HCT116 (cell line): Measurements from ENCODE around the gene TRAF3. TPM values are rescaled to one million over a fixed set of nuclear protein-coding genes. Genes with fewer than 3 reads are reported as not detected.

Experiments
- ATAC-seq: fragments of 200-7000 bp; cut with Tn5 transposase; 2 replicates; pipeline ENCODE4 v1.9.1; 2020; ENCODE audit warnings: mild to moderate bottlenecking, moderate library complexity
- BruUV-seq: library from RNA; stranded (reverse); fragments of 400-500 nt; replicated peaks from 2 replicates; lab custom pipeline; 2021; lab: Mats Ljungman, UMichigan
- CTCF ChIA-PET: fragments of 300-600 bp; sonication (Branson Sonifier 250); formaldehyde crosslinking; loops from one replicate; lab custom pipeline; 2021; ENCODE audit warnings: antibody characterized with exemption; lab: Charles Lee
- POLR2A ChIA-PET: fragments of 300-600, 350-600 bp; sonication (Branson Sonifier 250); formaldehyde crosslinking; loops from one replicate; lab custom pipeline; 2021; ENCODE audit warnings: antibody characterized with exemption; lab: Charles Lee
- RAD21 ChIA-PET, 2 experiments: fragments of 300-600 bp; sonication (Branson Sonifier 250); formaldehyde crosslinking; loops; one replicate each; lab custom pipeline; 2023; ENCODE audit warnings: low total read pairs in 2 of 2; ENCODE audit not compliant: uncharacterized antibody in 2 of 2, unreplicated experiment in 2 of 2, low non-redundant PET in 1 of 2; lab: Charles Lee
- DNase-seq: peaks from one replicate; pipeline ENCODE4 v3.0.0-alpha.2; 2010; ENCODE audit warnings: low read depth, low spot score
- H2AFZ ChIP-seq: fragments of 200-600 bp; shearing (Covaris generic), sonication (generic); 2 replicates; pipeline ENCODE4 v1.6.1; 2017; ENCODE audit warnings: low read depth, mixed run types, mixed read lengths, antibody characterized with exemption, low read length; ENCODE audit not compliant: poor library complexity, severe bottlenecking
- H3K27ac ChIP-seq: 2 replicates; pipeline ENCODE4 v1.5.1; 2012; ENCODE audit warnings: low read depth, low read length
- H3K27me3 ChIP-seq: fragments of 200-600 bp; sonication (generic); 2 replicates; pipeline ENCODE4 v1.6.1; 2016; ENCODE audit warnings: mixed run types, low read length, mixed read lengths; ENCODE audit not compliant: insufficient read depth
- H3K36me3 ChIP-seq, 2 experiments: fragments of 200-500 bp in 1 of 2; fragments of 200-600 bp in 1 of 2; sonication (Bioruptor generic) in 1 of 2; sonication (generic) in 1 of 2; 2 replicates each; pipeline versions ENCODE4 v1.5.1 to v1.6.1; 2014 to 2016; ENCODE audit warnings: low read length in 2 of 2, inconsistent platforms in 1 of 2, mixed read lengths in 1 of 2, mixed run types in 1 of 2; ENCODE audit not compliant: insufficient read depth in 2 of 2, control insufficient read depth in 1 of 2
- H3K4me1 ChIP-seq, 2 experiments: fragments of 200-600 bp in 1 of 2; sonication (generic) in 1 of 2; 2 replicates each; pipeline versions ENCODE4 v1.5.1 to v1.6.1; 2012 to 2017; ENCODE audit warnings: low read length in 2 of 2, inconsistent platforms in 1 of 2, mild to moderate bottlenecking in 1 of 2, mixed read lengths in 1 of 2, mixed run types in 1 of 2, moderate library complexity in 1 of 2; ENCODE audit not compliant: insufficient read depth in 2 of 2, control insufficient read depth in 1 of 2
- H3K4me2 ChIP-seq: fragments of 200-600 bp; sonication (generic); 2 replicates; pipeline ENCODE4 v1.6.1; 2017; ENCODE audit warnings: mixed run types, low read length, mixed read lengths
- H3K4me3 ChIP-seq, 2 experiments: fragments of 200-600 bp in 1 of 2; sonication (generic) in 1 of 2; replicated peaks in 1 of 2; 2 replicates each; pipeline ENCODE4 v1.5.1; 2011 to 2016; ENCODE audit warnings: low read length in 2 of 2, control low read depth in 1 of 2, low read depth in 1 of 2, mild to moderate bottlenecking in 1 of 2, mixed read lengths in 1 of 2, mixed run types in 1 of 2
- H3K79me2 ChIP-seq: fragments of 200-600 bp; sonication (generic); 2 replicates; pipeline ENCODE4 v1.6.1; 2017; ENCODE audit warnings: mild to moderate bottlenecking, mixed run types, low read length, moderate library complexity, mixed read lengths; ENCODE audit not compliant: insufficient read depth
- H3K9ac ChIP-seq: fragments of 200-600 bp; sonication (generic); 2 replicates; pipeline ENCODE4 v1.6.1; 2016; ENCODE audit warnings: low read length, mixed read lengths
- H3K9me2 ChIP-seq: fragments of 200-600 bp; sonication (generic), shearing (Covaris generic); 2 replicates; pipeline ENCODE4 v1.6.1; 2017; ENCODE audit warnings: mixed run types, mild to moderate bottlenecking, moderate library complexity; ENCODE audit not compliant: insufficient read depth
- H3K9me3 ChIP-seq, 2 experiments: fragments of 200-500 bp in 1 of 2; fragments of 200-600 bp in 1 of 2; sonication (Bioruptor generic) in 1 of 2; sonication (generic) in 1 of 2; 2 replicates each; pipeline ENCODE4 v1.6.1; 2014 to 2017; ENCODE audit warnings: low read length in 2 of 2, mixed read lengths in 2 of 2, inconsistent platforms in 1 of 2, low read depth in 1 of 2, mild to moderate bottlenecking in 1 of 2, mixed run types in 1 of 2, moderate library complexity in 1 of 2; ENCODE audit not compliant: control insufficient read depth in 1 of 2, insufficient read depth in 1 of 2
- H4K20me1 ChIP-seq: fragments of 200-600 bp; sonication (generic), shearing (Covaris generic); 2 replicates; pipeline ENCODE4 v1.6.1; 2017; ENCODE audit warnings: mixed run types, mild to moderate bottlenecking, moderate library complexity; ENCODE audit not compliant: insufficient read depth
- CBX3 ChIP-seq: IDR thresholded peaks from 2 replicates; pipeline ENCODE4 v1.6.1; 2012; ENCODE audit warnings: low read depth
- EGR1 ChIP-seq: IDR thresholded peaks from 2 replicates; pipeline ENCODE4 v1.6.1; 2012; ENCODE audit warnings: low read depth
- ELF1 ChIP-seq: IDR thresholded peaks from 2 replicates; pipeline ENCODE4 v1.6.1; 2012; ENCODE audit warnings: low read depth, borderline replicate concordance
- EZH2 ChIP-seq: fragments of 200-600 bp; sonication (generic); IDR thresholded peaks from 2 replicates; pipeline ENCODE4 v1.6.1; 2017; ENCODE audit warnings: antibody characterized with exemption, mixed run types
- FOSL1 ChIP-seq: IDR thresholded peaks from 2 replicates; pipeline ENCODE4 v1.6.1; 2012; ENCODE audit warnings: low read depth
- JUND ChIP-seq: IDR thresholded peaks from 2 replicates; pipeline ENCODE4 v1.6.1; 2012
- POLR2A ChIP-seq: IDR thresholded peaks from 2 replicates; pipeline ENCODE4 v1.7.0; 2011; ENCODE audit warnings: borderline replicate concordance; ENCODE audit not compliant: insufficient read depth, insufficient read length; ENCODE audit errors: extremely low read depth
- POLR2AphosphoS5 ChIP-seq: IDR thresholded peaks from 2 replicates; pipeline ENCODE4 v1.6.1; 2011; ENCODE audit warnings: mild to moderate bottlenecking, low read depth, low read length, moderate library complexity
- RAD21 ChIP-seq: IDR thresholded peaks from 2 replicates; pipeline ENCODE4 v1.6.1; 2012; ENCODE audit warnings: low read depth, mild to moderate bottlenecking
- SP1 ChIP-seq: IDR thresholded peaks from 2 replicates; pipeline ENCODE4 v1.6.1; 2012; ENCODE audit warnings: low read depth
- SRF ChIP-seq: IDR thresholded peaks from 2 replicates; pipeline ENCODE4 v1.6.1; 2012; ENCODE audit warnings: low read depth
- TCF7L2 ChIP-seq: IDR thresholded peaks from 2 replicates; pipeline ENCODE4 v1.7.0; 2011; ENCODE audit warnings: borderline replicate concordance, inconsistent platforms; ENCODE audit not compliant: insufficient read depth, insufficient read length; ENCODE audit errors: extremely low read depth
- YY1 ChIP-seq: IDR thresholded peaks from 2 replicates; pipeline ENCODE4 v1.6.1; 2011; ENCODE audit warnings: low read length, low read depth, moderate library complexity, mild to moderate bottlenecking; ENCODE audit not compliant: insufficient replicate concordance; ENCODE audit errors: extremely low read depth
- ZFX ChIP-seq: fragments of 450-650 bp; IDR thresholded peaks from 2 replicates; pipeline ENCODE4 v1.6.1; 2017
- ZNF274 ChIP-seq: fragments of 200-500 bp; sonication (Bioruptor generic); IDR thresholded peaks from 2 replicates; pipeline ENCODE4 v1.6.1; 2014; ENCODE audit warnings: mild to moderate bottlenecking, low read depth, low read length, inconsistent platforms
- intact Hi-C: fragments of 100-400 bp; cut with micrococcal nuclease; formaldehyde crosslinking; loops from 2 replicates; pipeline ENCODE4 v1.10.0; 2022
- total RNA-seq: library from RNA; stranded (reverse); gene quantifications from one replicate; pipeline ENCODE4 v1.2.1, GENCODE V29; 2021; ENCODE audit not compliant: unreplicated experiment
- TF ChIP-seq, protein P1 (sequence below): IDR thresholded peaks from 2 replicates; pipeline ENCODE4 v1.6.1; 2012; ENCODE audit warnings: low read depth
- TF ChIP-seq, protein P2 (sequence below): IDR thresholded peaks from 2 replicates; pipeline ENCODE4 v1.6.1; 2011; ENCODE audit warnings: mild to moderate bottlenecking, low read length, moderate library complexity; ENCODE audit not compliant: insufficient replicate concordance; ENCODE audit errors: extremely low read depth
- TF ChIP-seq, protein P3 (sequence below): IDR thresholded peaks from 2 replicates; pipeline ENCODE4 v1.6.1; 2012
- TF ChIP-seq, protein P4 (sequence below): IDR thresholded peaks from 2 replicates; pipeline ENCODE4 v1.6.1; 2012

TRAF3 gene
- total RNA-seq, 1 experiment from 2014 or later = 32.1 TPM

DNA sequence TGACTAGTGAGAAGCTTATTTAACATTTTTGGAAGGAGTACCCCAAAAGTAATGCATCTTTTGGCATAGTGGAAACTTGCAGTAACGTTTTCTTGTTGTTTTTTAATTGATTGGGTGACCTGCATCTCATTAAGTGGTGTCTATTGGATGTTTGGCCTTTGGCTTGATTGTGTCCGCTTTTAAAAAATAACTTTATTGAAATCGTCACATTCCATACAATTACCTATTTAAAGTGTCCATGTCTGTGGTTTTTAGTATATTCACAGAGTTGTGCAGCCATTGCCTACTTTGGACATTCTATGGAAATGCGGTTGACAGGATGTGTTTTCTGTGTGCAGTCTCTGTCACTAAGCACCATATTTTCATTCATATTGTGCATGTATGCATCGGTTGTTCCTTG is 46.3 kb downstream of the TRAF3 start (continued):
- no peak for TF ChIP-seq SP1
- TF ChIP-seq EZH2 = no peak
- no peak for TF ChIP-seq POLR2AphosphoS5
- TF ChIP-seq RAD21 = no peak

DNA sequence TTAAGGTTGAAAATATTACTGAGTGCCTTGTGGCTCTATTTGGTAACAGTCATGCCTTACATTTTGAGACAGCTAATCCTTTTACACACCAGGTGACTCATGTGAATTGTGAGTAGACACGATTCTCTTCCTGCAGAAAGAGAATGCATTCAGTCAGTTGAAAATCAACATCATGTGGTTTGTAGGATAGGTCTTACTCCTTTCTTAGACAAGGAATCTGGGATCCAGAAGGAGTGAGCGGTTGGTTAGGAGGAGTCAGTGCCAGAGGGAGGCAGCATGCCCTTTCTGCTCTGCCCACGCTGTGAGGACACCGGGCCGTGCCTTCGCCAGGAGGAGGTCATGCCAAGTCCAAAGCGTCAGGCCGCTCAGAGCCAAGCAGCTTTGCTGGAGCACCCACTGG is 47.6 kb downstream of the TRAF3 start:
- H3K9me3 ChIP-seq = no peaks in the 10 kb centered on the region
- no peak overlapping the region for H3K27ac ChIP-seq
- ChIA-PET RAD21 (no interaction called here), CTCF (no interaction called here), POLR2A (no interaction called here)
- no peak overlapping the region for H3K9ac ChIP-seq
- H4K20me1 ChIP-seq = peaks cover 6% of the 10 kb centered on the region
- H3K4me2 ChIP-seq = peak overlapping the region; percentile 8; the same call in 1 of the 2 replicates
- no peaks in the 10 kb centered on the region for H3K27me3 ChIP-seq
- DNase-seq (no peak), ATAC-seq (peak; percentile 42; the same call in 1 of the 2 replicates)
- H3K4me1 ChIP-seq = peaks cover 0 to 16% of the 10 kb centered on the region in 2 experiments; a peak in 2 of 4 replicates
- intact Hi-C loops = no loop called here
- H3K79me2 ChIP-seq = peaks cover 91% of the 10 kb centered on the region
- no peak overlapping the region for H2AFZ ChIP-seq
- BruUV-seq = no TSS peak
- H3K9me2 ChIP-seq = no peaks in the 10 kb centered on the region
- no peak overlapping the region for H3K4me3 ChIP-seq
- TF ChIP-seq SRF (no peak), TCF7L2 (no peak), ZNF274 (no peak), ELF1 (no peak), JUND (no peak), YY1 (no peak), EGR1 (no peak), ZFX (no peak), CBX3 (no peak), FOSL1 (no peak), POLR2A (no peak)
- TF ChIP-seq, protein P1, sequence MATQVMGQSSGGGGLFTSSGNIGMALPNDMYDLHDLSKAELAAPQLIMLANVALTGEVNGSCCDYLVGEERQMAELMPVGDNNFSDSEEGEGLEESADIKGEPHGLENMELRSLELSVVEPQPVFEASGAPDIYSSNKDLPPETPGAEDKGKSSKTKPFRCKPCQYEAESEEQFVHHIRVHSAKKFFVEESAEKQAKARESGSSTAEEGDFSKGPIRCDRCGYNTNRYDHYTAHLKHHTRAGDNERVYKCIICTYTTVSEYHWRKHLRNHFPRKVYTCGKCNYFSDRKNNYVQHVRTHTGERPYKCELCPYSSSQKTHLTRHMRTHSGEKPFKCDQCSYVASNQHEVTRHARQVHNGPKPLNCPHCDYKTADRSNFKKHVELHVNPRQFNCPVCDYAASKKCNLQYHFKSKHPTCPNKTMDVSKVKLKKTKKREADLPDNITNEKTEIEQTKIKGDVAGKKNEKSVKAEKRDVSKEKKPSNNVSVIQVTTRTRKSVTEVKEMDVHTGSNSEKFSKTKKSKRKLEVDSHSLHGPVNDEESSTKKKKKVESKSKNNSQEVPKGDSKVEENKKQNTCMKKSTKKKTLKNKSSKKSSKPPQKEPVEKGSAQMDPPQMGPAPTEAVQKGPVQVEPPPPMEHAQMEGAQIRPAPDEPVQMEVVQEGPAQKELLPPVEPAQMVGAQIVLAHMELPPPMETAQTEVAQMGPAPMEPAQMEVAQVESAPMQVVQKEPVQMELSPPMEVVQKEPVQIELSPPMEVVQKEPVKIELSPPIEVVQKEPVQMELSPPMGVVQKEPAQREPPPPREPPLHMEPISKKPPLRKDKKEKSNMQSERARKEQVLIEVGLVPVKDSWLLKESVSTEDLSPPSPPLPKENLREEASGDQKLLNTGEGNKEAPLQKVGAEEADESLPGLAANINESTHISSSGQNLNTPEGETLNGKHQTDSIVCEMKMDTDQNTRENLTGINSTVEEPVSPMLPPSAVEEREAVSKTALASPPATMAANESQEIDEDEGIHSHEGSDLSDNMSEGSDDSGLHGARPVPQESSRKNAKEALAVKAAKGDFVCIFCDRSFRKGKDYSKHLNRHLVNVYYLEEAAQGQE = no peak
- TF ChIP-seq, protein P2, sequence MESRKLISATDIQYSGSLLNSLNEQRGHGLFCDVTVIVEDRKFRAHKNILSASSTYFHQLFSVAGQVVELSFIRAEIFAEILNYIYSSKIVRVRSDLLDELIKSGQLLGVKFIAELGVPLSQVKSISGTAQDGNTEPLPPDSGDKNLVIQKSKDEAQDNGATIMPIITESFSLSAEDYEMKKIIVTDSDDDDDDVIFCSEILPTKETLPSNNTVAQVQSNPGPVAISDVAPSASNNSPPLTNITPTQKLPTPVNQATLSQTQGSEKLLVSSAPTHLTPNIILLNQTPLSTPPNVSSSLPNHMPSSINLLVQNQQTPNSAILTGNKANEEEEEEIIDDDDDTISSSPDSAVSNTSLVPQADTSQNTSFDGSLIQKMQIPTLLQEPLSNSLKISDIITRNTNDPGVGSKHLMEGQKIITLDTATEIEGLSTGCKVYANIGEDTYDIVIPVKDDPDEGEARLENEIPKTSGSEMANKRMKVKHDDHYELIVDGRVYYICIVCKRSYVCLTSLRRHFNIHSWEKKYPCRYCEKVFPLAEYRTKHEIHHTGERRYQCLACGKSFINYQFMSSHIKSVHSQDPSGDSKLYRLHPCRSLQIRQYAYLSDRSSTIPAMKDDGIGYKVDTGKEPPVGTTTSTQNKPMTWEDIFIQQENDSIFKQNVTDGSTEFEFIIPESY = no peak
- TF ChIP-seq, protein P3, sequence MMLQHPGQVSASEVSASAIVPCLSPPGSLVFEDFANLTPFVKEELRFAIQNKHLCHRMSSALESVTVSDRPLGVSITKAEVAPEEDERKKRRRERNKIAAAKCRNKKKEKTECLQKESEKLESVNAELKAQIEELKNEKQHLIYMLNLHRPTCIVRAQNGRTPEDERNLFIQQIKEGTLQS = no peak
- TF ChIP-seq, protein P4, sequence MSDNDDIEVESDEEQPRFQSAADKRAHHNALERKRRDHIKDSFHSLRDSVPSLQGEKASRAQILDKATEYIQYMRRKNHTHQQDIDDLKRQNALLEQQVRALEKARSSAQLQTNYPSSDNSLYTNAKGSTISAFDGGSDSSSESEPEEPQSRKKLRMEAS = no peak
- no peaks in the 10 kb centered on the region for H3K36me3 ChIP-seq
